Measurements from ENCODE around the gene D2HGDH. TPM values are rescaled to one million over a fixed set of nuclear protein-coding genes. Genes with fewer than 3 reads are reported as not detected.

D2HGDH gene
- total RNA-seq, 1 experiment from 2014 or later: 10.0 TPM

GRCh38 chr2:241702155-241703031 is 32.0 kb upstream of the D2HGDH start:
- peaks cover 2% of the 10 kb centered on the region for H3K79me1 ChIP-seq (ENCODE audit: insufficient read depth, low read depth, low read length, poor library complexity, severe bottlenecking)
- H3K27ac ChIP-seq (ENCODE audit: insufficient read length, low read depth, low read length): no peak overlapping the region
- peaks cover 0 to 12% of the 10 kb centered on the region in 2 experiments; a peak in 3 of 5 replicates for H3K9me3 Mint-ChIP-seq
- peak overlapping the region in 1 of 3 experiments; percentile 85; a peak in 3 of 7 replicates for H3K27ac Mint-ChIP-seq
- peaks cover 23 to 42% (median 37%) of the 10 kb centered on the region in 3 experiments for H3K36me3 Mint-ChIP-seq (ENCODE audit: insufficient read depth in 1 of 3, low read depth in 3 of 3)
- no peak overlapping the region for H4K8ac ChIP-seq (replicated peaks; ENCODE audit: insufficient read length, low read depth, low read length)
- DNase-seq: peak; percentile 93
- H3K23ac ChIP-seq (ENCODE audit: insufficient read length, low read depth, low read length): no peak overlapping the region
- H2BK120ac ChIP-seq (ENCODE audit: low read depth, low read length, poor library complexity, severe bottlenecking): no peak overlapping the region
- peaks cover 6% of the 10 kb centered on the region for H3K23me2 ChIP-seq (ENCODE audit: insufficient read length, low read depth, low read length, poor library complexity, severe bottlenecking)
- H3K14ac ChIP-seq (ENCODE audit: insufficient read depth, low read length): peak overlapping the region; percentile 74; the same call in 1 of the 2 replicates
- no peak overlapping the region for H3K56ac ChIP-seq (ENCODE audit: insufficient read length, low read depth, low read length)
- H2BK5ac ChIP-seq (ENCODE audit: insufficient read length, low read length): no peak overlapping the region
- H3K79me2 ChIP-seq (ENCODE audit: insufficient read depth, low read length): no peaks in the 10 kb centered on the region; the same call in 1 of the 2 replicates
- peak overlapping the region; percentile 8 for H3K9ac ChIP-seq (ENCODE audit: extremely low read depth, insufficient read length, low read length)
- H2AK5ac ChIP-seq (ENCODE audit: insufficient read length, low read length): no peak overlapping the region
- H3K4me1 Mint-ChIP-seq: peaks cover 12 to 14% of the 10 kb centered on the region in 2 experiments
- H2AFZ ChIP-seq (ENCODE audit: low read length): no peak overlapping the region
- H4K20me1 ChIP-seq (ENCODE audit: control insufficient read depth, insufficient read depth, insufficient read length): no peaks in the 10 kb centered on the region
- H2BK20ac ChIP-seq (ENCODE audit: low read depth, low read length, poor library complexity, severe bottlenecking): no peak overlapping the region
- peaks cover 3% of the 10 kb centered on the region for H3K27me3 Mint-ChIP-seq (ENCODE audit: low read depth)
- no peak overlapping the region for H3K18ac ChIP-seq (ENCODE audit: insufficient read length, low read depth, low read length)
- WGBS (ENCODE audit: extremely low coverage, insufficient read length, low lambda C conversion rate): no CpG with 5 or more reads among the region's 98 CpGs
- no peaks in the 10 kb centered on the region for H3K4me1 ChIP-seq (ENCODE audit: insufficient read depth, low read length)
- no peak overlapping the region for H2BK12ac ChIP-seq (ENCODE audit: insufficient read length, low read depth, low read length)
- H2BK15ac ChIP-seq (ENCODE audit: low read depth, low read length): no peak overlapping the region
- no peaks in the 10 kb centered on the region for H3K27me3 ChIP-seq (ENCODE audit: insufficient read depth, low read length)
- TF ChIP-seq CTCF (conservative IDR thresholded peaks at IDR 0.05): peak; percentile 71
- peak overlapping the region; percentile 64 for H3K4me2 ChIP-seq (ENCODE audit: insufficient read depth, insufficient read length, low read length)
- no peak overlapping the region for H4K5ac ChIP-seq (ENCODE audit: insufficient read length, low read depth, low read length)
- H3K4ac ChIP-seq (ENCODE audit: low read depth, low read length): no peak overlapping the region
- no peaks in the 10 kb centered on the region for H3K9me3 ChIP-seq (ENCODE audit: control insufficient read depth, low read depth, low read length)
- peak overlapping the region; percentile 83 to 87 for H3K4me3 Mint-ChIP-seq
- H4K91ac ChIP-seq (ENCODE audit: insufficient read length, low read depth, low read length): no peak overlapping the region
- no peak overlapping the region for H3T11ph ChIP-seq (ENCODE audit: low read length)
